Osteocyte (in vitro differentiated cells): ENCODE measurements around the gene ADAM10. TPM values are rescaled to one million over a fixed set of nuclear protein-coding genes. Genes with fewer than 3 reads are reported as not detected.

Experiments used
- DNase-seq: peaks from one replicate; pipeline ENCODE4 v3.0.0; 2021; ENCODE audit warnings: mixed read lengths; ENCODE audit not compliant: unreplicated experiment; ENCODE audit errors: extremely low spot score
- H3K27ac Mint-ChIP-seq: one replicate; pipeline ENCODE4 v1.8.0; 2021; ENCODE audit warnings: mild to moderate bottlenecking, mixed read lengths; ENCODE audit not compliant: unreplicated experiment
- H3K27me3 Mint-ChIP-seq: one replicate; pipeline ENCODE4 v1.8.0; 2021; ENCODE audit warnings: mixed read lengths; ENCODE audit not compliant: unreplicated experiment
- H3K36me3 Mint-ChIP-seq: one replicate; pipeline ENCODE4 v1.8.0; 2021; ENCODE audit warnings: mixed read lengths; ENCODE audit not compliant: unreplicated experiment
- H3K4me1 Mint-ChIP-seq: one replicate; pipeline ENCODE4 v1.8.0; 2021; ENCODE audit warnings: mixed read lengths; ENCODE audit not compliant: unreplicated experiment
- H3K4me3 Mint-ChIP-seq: one replicate; pipeline ENCODE4 v1.8.0; 2021; ENCODE audit warnings: mild to moderate bottlenecking, moderate library complexity, mixed read lengths; ENCODE audit not compliant: unreplicated experiment
- H3K9me3 Mint-ChIP-seq: one replicate; pipeline ENCODE4 v1.8.0; 2021; ENCODE audit warnings: mixed read lengths; ENCODE audit not compliant: unreplicated experiment
- total RNA-seq: library from RNA; stranded (reverse); gene quantifications from 2 replicates; pipeline ENCODE4 v1.2.1, GENCODE V29; 2021
- TF ChIP-seq, protein P1 (sequence below): fragments of 200-600 bp; sonication (generic); IDR thresholded peaks from 2 replicates; pipeline ENCODE4 v1.5.0; 2021; ENCODE audit warnings: antibody characterized with exemption, mild to moderate bottlenecking, moderate library complexity

ADAM10 gene
- total RNA-seq, 1 donor from 2014 or later, result 169 TPM

DNA sequence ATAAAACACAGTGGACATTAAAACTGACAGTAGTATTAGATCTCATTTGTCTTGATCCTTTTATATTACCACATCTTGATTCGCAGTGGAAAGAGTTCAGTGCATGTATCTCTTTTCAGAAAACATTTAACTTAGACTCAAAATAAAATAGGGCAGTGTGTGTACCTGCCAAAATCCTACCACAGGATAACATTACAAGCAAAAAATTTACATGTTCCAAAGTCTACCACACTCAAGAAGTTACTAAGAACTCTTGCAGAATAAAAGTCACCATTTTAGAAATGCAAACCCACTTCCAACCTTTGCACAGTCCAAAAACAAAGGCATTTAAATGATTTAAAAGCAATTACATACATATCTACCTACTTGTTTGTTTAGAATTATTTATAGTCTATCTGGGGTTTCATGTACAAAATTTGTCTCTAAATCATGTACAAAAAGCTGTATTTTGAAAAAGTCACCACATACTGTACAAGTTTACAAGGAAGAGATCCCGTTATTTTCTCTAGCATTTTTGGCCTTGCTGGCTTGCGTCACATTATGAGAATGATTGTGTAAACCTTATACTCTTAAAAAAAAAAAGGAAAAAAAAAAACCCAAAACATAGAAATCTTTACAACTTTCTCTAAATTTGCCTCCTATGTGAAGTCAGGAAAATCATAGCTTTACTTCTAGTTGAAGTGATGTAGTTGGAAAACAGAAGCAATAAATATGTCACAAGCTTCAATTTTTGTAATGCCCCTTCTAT lies 153.8 kb downstream of the ADAM10 start:
- TF ChIP-seq, protein P1, sequence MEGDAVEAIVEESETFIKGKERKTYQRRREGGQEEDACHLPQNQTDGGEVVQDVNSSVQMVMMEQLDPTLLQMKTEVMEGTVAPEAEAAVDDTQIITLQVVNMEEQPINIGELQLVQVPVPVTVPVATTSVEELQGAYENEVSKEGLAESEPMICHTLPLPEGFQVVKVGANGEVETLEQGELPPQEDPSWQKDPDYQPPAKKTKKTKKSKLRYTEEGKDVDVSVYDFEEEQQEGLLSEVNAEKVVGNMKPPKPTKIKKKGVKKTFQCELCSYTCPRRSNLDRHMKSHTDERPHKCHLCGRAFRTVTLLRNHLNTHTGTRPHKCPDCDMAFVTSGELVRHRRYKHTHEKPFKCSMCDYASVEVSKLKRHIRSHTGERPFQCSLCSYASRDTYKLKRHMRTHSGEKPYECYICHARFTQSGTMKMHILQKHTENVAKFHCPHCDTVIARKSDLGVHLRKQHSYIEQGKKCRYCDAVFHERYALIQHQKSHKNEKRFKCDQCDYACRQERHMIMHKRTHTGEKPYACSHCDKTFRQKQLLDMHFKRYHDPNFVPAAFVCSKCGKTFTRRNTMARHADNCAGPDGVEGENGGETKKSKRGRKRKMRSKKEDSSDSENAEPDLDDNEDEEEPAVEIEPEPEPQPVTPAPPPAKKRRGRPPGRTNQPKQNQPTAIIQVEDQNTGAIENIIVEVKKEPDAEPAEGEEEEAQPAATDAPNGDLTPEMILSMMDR, result no peak
- H3K36me3 Mint-ChIP-seq, result peaks cover 32% of the 10 kb centered on the region
- no peak overlapping the region for H3K27ac Mint-ChIP-seq

DNA sequence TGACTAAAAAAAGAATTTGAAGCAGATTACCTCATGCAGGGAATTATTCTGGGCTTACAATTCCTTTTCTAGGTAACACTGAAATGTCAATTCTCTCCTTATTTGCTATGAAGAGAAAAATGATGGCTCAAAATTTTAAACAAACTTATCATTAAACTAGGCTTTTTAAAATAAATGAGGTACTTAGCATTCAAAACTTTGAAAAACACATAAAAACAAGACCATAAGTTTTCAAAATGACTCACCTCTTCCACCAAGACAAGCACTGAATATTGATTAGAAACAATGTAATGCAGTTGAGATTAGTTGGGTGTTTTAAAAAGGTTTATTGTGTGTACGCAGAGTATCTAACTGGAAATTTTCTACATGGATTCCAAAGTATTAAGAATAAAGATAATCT lies 154.6 kb downstream of the ADAM10 start:
- no peaks in the 10 kb centered on the region for H3K4me1 Mint-ChIP-seq
- TF ChIP-seq, protein P1, result no peak
- H3K36me3 Mint-ChIP-seq, result peaks cover 30% of the 10 kb centered on the region
- H3K9me3 Mint-ChIP-seq, result no peaks in the 10 kb centered on the region
- no peaks in the 10 kb centered on the region for H3K27me3 Mint-ChIP-seq
- no peak for DNase-seq
- H3K27ac Mint-ChIP-seq, result no peak overlapping the region
- H3K4me3 Mint-ChIP-seq, result no peak overlapping the region

More for the DNA sequence above, 153.8 kb downstream of the ADAM10 start:
- Mint-ChIP-seq H3K4me1 (no peaks in the 10 kb centered on the region), H3K27me3 (no peaks in the 10 kb centered on the region), H3K9me3 (no peaks in the 10 kb centered on the region), H3K4me3 (no peak overlapping the region)
- DNase-seq, result no peak

DNA sequence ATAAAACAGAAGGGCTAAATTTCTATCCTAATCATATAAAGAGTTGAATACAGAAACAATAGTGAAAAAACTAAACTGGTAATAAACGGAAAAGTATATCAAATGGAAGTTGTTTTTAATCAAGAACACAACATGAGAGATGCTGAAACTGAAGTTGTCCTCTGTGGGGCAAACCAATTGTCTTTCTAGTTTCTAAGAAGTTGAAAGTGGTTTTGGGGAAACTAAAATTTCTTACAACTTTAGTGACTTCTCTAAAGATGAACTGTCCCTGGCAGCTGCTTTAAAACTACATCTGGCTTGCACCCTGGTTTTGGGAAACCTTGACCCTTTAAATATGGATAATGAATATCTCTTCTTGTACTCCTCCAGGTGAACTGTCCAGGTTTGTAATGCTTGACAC lies 155.6 kb downstream of the ADAM10 start:
- H3K27me3 Mint-ChIP-seq, result no peaks in the 10 kb centered on the region
- TF ChIP-seq, protein P1, result no peak
- H3K27ac Mint-ChIP-seq, result no peak overlapping the region
- H3K4me3 Mint-ChIP-seq, result no peak overlapping the region
- peaks cover under 1% of the 10 kb centered on the region for H3K4me1 Mint-ChIP-seq
- no peak for DNase-seq
- peaks cover 28% of the 10 kb centered on the region for H3K36me3 Mint-ChIP-seq
- H3K9me3 Mint-ChIP-seq, result no peaks in the 10 kb centered on the region

DNA sequence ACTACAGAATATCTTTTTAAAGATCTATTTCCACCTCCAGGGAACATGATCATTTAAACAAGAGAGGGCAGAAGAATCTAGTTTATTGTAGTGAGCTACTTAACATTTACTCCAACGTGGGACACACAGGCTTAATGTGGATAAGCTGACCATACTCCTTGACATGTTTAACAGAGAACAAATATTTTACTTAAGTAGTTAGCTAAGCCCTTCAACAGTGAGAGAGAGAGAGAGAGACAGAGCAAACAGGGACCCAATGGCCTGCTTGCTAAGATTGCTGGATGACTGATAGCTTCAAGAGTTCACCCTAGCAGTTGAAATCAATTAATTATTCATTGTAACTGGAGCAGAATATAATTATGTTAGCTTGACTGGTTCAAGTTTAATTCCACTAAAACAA lies 158.6 kb downstream of the ADAM10 start:
- no peak overlapping the region for H3K4me3 Mint-ChIP-seq
- H3K27ac Mint-ChIP-seq, result no peak overlapping the region
- no peaks in the 10 kb centered on the region for H3K27me3 Mint-ChIP-seq
- H3K36me3 Mint-ChIP-seq, result peaks cover 20% of the 10 kb centered on the region
- H3K9me3 Mint-ChIP-seq, result no peaks in the 10 kb centered on the region
- TF ChIP-seq, protein P1, result no peak
- peaks cover 7% of the 10 kb centered on the region for H3K4me1 Mint-ChIP-seq
- no peak for DNase-seq

DNA sequence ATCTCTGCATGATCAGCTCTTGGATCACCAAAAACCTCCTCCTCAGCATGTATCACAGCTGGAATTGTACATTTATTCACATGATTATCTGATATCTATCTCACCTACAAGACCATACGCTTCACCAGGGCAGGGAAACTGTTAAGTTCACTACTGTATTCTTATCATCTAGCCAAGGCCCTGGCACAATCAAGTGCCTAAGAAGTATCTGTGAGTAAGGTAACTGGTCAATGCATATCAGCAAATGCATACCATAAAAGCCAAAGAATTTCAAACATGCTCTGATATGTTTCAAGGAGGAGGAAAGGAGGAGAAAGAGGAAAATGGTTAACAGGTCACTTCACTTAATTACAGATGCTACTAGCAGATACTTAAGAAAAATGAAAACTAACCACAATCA lies 159.3 kb downstream of the ADAM10 start:
- Mint-ChIP-seq H3K4me1 (peaks cover 7% of the 10 kb centered on the region), H3K4me3 (no peak overlapping the region), H3K9me3 (no peaks in the 10 kb centered on the region), H3K27ac (no peak overlapping the region), H3K27me3 (no peaks in the 10 kb centered on the region), H3K36me3 (peaks cover 15% of the 10 kb centered on the region)
- TF ChIP-seq, protein P1, result no peak
- DNase-seq, result no peak
